MG63 (cell line): ENCODE data around the gene FGF14. TPM values are rescaled to one million over a fixed set of nuclear protein-coding genes. Genes with fewer than 3 reads are reported as not detected.
"Not testable (repeated sequence)": the region's sequence is repeated elsewhere in the genome, so short reads cannot be mapped to it uniquely, and the experiment has no call there.

Experiments used
- DNase-seq: peaks from one replicate; pipeline ENCODE4 v3.0.0-alpha.2; 2020
- H3K27me3 ChIP-seq: fragments of 250-450 bp; sonication (Bioruptor Pico); 2 replicates; pipeline ENCODE4 v1.5.1; 2020; ENCODE audit warnings: mild to moderate bottlenecking, moderate library complexity
- H3K36me3 ChIP-seq: fragments of 250-450 bp; sonication (Bioruptor Pico); 2 replicates; pipeline ENCODE4 v1.5.1; 2020; ENCODE audit warnings: mild to moderate bottlenecking, moderate library complexity
- H3K4me3 ChIP-seq: fragments of 250-450 bp; sonication (Bioruptor Pico); 2 replicates; pipeline ENCODE4 v1.5.1; 2020; ENCODE audit warnings: mild to moderate bottlenecking, moderate library complexity
- H3K9me3 ChIP-seq: fragments of 250-450 bp; sonication (Bioruptor Pico); 2 replicates; pipeline ENCODE4 v1.5.1; 2020; ENCODE audit warnings: mild to moderate bottlenecking, moderate library complexity
- total RNA-seq: library from RNA; depleted of rRNA; stranded (reverse); fragments of >200 nt; shearing (Covaris generic); gene quantifications from 2 replicates; pipeline ENCODE4 v1.2.3, GENCODE V29; 2014; ENCODE audit warnings: low replicate concordance

The FGF14 gene
- total RNA-seq, 1 experiment from 2014 or later, result not detected

GRCh38 chr13:102033857-102034331 is 368.0 kb downstream of the FGF14 start:
- H3K9me3 ChIP-seq, result no peaks in the 10 kb centered on the region

GRCh38 chr13:102033386-102033785 is 368.5 kb downstream of the FGF14 start:
- no peaks in the 10 kb centered on the region for H3K36me3 ChIP-seq
- no peak for DNase-seq
- H3K4me3 ChIP-seq, result no peak overlapping the region
- H3K9me3 ChIP-seq, result no peaks in the 10 kb centered on the region
- no peaks in the 10 kb centered on the region for H3K27me3 ChIP-seq

More at GRCh38 chr13:102033857-102034331, 368.0 kb downstream of the FGF14 start:
- no peak overlapping the region for H3K4me3 ChIP-seq
- no peaks in the 10 kb centered on the region for H3K27me3 ChIP-seq
- no peaks in the 10 kb centered on the region for H3K36me3 ChIP-seq
- DNase-seq, result no peak

DNA sequence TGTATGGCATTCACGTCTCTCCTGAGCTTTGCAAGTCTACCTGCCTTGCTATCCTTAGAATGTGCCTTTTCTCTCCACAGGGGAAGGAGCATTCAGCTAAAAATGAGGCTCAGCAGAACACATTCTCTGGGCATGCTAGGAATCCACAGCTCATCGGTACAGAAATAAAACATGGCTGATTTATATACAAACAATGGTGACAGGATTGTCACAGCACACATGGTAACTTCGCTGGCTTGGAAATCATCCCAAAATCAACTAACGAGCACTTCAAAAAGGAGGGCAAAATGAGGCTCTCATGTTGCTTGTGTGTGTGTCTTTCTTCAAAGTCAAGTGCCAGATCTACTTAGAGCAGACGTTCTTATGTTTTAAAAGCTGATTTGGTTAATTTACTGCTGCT is 373.0 kb downstream of the FGF14 start:
- Histone ChIP-seq H3K9me3 (no peaks in the 10 kb centered on the region), H3K27me3 (no peaks in the 10 kb centered on the region), H3K4me3 (no peak overlapping the region), H3K36me3 (no peaks in the 10 kb centered on the region)
- no peak for DNase-seq

- Histone ChIP-seq H3K36me3 (no peaks in the 10 kb centered on the region), H3K4me3 (no peak overlapping the region), H3K9me3 (no peaks in the 10 kb centered on the region), H3K27me3 (no peaks in the 10 kb centered on the region)
- no peak for DNase-seq
Observed at GRCh38 chr13:102028206-102028605, 373.6 kb downstream of the FGF14 start.

- no peak for DNase-seq
- no peaks in the 10 kb centered on the region for H3K36me3 ChIP-seq
- H3K9me3 ChIP-seq, result peaks cover 9% of the 10 kb centered on the region
- H3K4me3 ChIP-seq, result no peak overlapping the region
- no peaks in the 10 kb centered on the region for H3K27me3 ChIP-seq
Observed at GRCh38 chr13:102021777-102022176, 380.1 kb downstream of the FGF14 start.

DNA sequence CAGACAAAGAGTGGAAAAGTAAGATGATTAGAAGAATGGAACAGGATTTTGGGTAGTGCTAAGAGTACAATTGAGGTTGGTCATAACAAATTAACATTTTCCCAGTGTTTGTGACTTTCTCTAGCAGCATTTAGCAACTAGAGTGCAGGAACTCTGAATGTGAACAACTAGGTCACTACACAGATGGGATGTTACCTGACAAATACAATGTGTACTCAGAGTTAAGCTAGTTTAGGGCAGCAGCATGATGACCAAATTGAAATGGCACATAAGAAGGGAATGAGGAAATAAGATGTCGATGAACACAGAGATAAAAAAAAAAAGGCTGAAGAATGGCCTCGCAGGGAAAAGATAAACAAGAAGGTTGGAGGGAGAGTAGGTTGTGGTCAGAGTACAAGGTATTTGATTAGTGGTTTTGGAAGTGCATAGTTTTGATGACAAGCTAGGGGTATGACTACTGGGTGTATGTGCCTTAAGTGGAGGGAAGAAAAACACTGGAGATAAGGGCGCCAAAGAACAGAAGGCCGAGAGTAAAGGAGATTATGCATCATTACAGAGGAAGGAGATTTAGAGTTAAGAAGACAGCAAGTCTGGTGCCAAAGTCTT is 381.1 kb downstream of the FGF14 start:
- no peaks in the 10 kb centered on the region for H3K36me3 ChIP-seq
- H3K4me3 ChIP-seq, result no peak overlapping the region
- no peak for DNase-seq
- H3K27me3 ChIP-seq, result no peaks in the 10 kb centered on the region
- peaks cover 9% of the 10 kb centered on the region for H3K9me3 ChIP-seq

DNA sequence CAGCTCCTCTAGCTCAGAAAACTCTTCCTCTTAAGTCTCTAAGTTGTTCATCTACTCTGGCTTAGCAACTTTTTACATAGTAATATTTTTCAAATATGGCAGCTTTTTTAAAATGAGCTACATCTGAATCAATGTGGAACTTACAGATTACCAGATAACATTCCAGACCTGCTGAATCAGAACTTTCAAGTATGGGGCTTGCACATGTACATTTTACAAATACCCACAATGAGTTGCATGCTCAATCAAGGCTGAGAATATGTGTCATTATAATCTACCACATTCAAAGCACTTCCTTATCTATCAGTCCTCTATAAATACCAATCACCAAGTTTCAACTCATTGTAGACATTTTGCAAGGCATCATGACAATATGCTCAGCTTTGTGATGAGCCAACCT is 383.1 kb downstream of the FGF14 start:
- Histone ChIP-seq H3K9me3 (peaks cover 9% of the 10 kb centered on the region), H3K4me3 (no peak overlapping the region), H3K36me3 (no peaks in the 10 kb centered on the region), H3K27me3 (no peaks in the 10 kb centered on the region)
- no peak for DNase-seq

DNA sequence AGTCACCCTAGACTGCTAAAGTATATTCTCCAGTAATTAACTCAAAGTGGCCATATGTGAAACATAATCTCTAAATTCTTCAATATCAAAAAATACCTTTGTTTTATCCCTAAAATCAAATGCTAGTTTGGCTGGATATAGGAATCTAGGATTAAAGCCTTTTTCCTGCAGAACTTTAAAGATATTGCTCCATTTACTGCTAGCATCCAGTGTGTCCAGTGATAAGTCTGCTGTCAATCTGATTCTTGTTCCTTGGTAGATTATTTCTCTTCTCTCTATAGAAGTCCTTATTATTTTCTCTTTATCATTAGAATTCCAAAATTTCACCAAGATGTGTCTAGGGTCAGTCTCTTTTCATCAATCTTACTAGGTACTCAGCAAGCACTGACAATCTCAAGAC is 384.6 kb downstream of the FGF14 start:
- H3K27me3 ChIP-seq, result no peaks in the 10 kb centered on the region
- no peak overlapping the region for H3K4me3 ChIP-seq
- no peaks in the 10 kb centered on the region for H3K36me3 ChIP-seq
- no peak for DNase-seq
- peaks cover 9% of the 10 kb centered on the region for H3K9me3 ChIP-seq

- no peak for DNase-seq
- Histone ChIP-seq H3K36me3 (no peaks in the 10 kb centered on the region), H3K9me3 (peaks cover 6% of the 10 kb centered on the region), H3K27me3 (no peaks in the 10 kb centered on the region), H3K4me3 (no peak overlapping the region)
Observed at GRCh38 chr13:102012299-102013293, 389.3 kb downstream of the FGF14 start.

GRCh38 chr13:102011455-102011854 is 390.4 kb downstream of the FGF14 start:
- H3K4me3 ChIP-seq, DNase-seq, H3K36me3 ChIP-seq, H3K9me3 ChIP-seq, H3K27me3 ChIP-seq: not testable (repeated sequence)

DNA sequence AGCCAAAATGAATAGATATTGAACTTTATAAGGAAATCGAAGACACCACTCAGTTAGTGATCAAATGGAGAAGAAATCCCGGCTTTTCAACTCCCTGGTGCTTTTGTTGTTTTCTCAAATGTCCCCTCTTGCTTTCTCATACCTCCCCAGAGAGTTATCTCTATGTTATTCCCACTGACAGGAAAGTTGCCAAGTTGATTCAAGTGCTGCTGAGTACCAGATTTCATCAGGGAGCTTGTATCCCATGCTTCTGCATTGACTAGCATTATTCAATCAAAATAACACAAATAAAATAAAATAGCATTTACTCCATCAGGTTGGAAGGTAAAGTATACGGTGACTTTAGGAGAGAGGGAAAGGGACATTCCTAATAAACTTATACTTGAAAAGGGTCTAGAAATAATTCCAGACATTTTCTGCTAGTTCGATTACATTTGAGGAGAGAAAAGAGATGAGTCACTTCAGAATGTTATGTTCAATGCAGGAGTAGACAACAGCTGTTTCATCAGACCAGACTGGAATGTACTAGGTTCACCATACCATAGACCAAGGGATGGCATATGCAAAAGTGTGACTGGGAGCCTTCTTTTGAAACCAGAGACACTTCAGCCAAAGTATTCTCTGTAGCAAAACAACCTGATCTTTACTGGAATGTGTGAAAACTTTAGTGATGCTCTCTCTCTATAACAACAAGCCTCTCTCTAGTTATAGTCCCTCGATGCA is 397.8 kb downstream of the FGF14 start:
- Histone ChIP-seq H3K4me3 (no peak overlapping the region), H3K27me3 (no peaks in the 10 kb centered on the region), H3K36me3 (no peaks in the 10 kb centered on the region), H3K9me3 (no peaks in the 10 kb centered on the region)
- no peak for DNase-seq

DNA sequence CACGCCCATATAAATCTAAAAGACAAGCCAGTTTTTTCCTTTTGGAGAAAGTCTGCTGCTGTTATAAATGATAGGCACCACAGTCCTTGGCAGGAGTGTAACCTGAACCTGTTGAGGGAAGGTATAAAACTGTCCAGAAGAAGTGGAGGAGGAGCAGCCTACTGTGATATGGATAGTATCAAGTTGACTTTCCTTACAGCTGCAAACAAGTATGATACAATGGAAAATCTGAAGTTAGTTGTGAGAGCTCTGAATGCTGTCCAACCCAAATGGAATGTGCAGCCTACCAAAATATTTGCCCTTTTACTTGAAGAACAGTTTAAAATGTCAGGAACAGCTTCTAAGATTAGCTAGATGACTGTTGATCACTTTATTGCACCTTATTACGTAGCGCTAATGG is 399.6 kb downstream of the FGF14 start:
- H3K9me3 ChIP-seq, result no peaks in the 10 kb centered on the region

DNA sequence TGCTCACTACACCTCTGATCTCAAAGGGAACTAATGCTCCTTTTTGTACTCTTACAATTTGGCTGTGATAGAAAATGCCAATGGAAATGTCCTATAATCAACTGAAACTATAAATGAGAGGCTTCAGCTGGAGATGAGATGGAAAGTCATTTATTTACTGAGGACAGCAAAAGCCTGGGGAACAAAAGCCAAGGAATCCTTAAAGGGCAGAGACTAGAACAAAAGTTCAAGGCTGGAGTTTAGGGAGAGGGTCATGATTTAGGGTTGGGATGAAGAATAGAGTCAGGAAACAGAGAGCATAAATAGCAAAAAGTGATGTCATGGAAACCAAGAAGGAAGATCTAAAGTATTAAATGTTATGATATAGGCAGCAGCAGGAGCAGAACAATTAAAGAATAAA is 401.1 kb downstream of the FGF14 start:
- H3K36me3 ChIP-seq, result no peaks in the 10 kb centered on the region
- no peak overlapping the region for H3K4me3 ChIP-seq
- no peaks in the 10 kb centered on the region for H3K9me3 ChIP-seq
- DNase-seq, result no peak
- no peaks in the 10 kb centered on the region for H3K27me3 ChIP-seq

More for the DNA sequence above, 399.6 kb downstream of the FGF14 start:
- DNase-seq, result no peak
- Histone ChIP-seq H3K4me3 (no peak overlapping the region), H3K36me3 (no peaks in the 10 kb centered on the region), H3K27me3 (no peaks in the 10 kb centered on the region)

DNA sequence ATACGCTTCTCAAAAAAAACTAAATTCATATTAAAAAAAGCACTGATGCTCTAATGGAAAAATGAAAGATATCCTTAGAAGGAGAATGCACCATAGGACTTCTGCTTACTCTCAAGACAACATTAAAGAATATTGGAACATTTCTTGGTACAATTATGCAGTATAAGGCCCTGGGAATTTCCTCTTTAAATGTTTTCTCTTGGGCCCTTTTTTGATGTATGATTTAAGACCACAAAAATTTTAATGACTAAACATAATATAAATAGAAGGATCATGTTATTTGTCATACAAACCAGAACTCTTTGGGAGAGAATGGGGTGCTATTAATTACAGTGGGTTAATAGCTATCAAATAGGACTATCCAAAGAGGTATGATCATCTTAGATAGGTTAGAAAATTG is 403.7 kb downstream of the FGF14 start:
- Histone ChIP-seq H3K9me3 (no peaks in the 10 kb centered on the region), H3K27me3 (no peaks in the 10 kb centered on the region), H3K4me3 (no peak overlapping the region), H3K36me3 (no peaks in the 10 kb centered on the region)
- no peak for DNase-seq

- no peaks in the 10 kb centered on the region for H3K27me3 ChIP-seq
- DNase-seq, result no peak
Observed at GRCh38 chr13:101996954-101997353, 404.9 kb downstream of the FGF14 start.

GRCh38 chr13:101989798-101990350 is 412.0 kb downstream of the FGF14 start:
- Histone ChIP-seq H3K4me3 (no peak overlapping the region), H3K27me3 (no peaks in the 10 kb centered on the region), H3K9me3 (no peaks in the 10 kb centered on the region), H3K36me3 (no peaks in the 10 kb centered on the region)
- DNase-seq, result no peak

More at GRCh38 chr13:101996954-101997353, 404.9 kb downstream of the FGF14 start:
- no peak overlapping the region for H3K4me3 ChIP-seq
- no peaks in the 10 kb centered on the region for H3K36me3 ChIP-seq
- H3K9me3 ChIP-seq, result no peaks in the 10 kb centered on the region

- no peak overlapping the region for H3K4me3 ChIP-seq
- H3K9me3 ChIP-seq, result no peaks in the 10 kb centered on the region
- no peak for DNase-seq
- no peaks in the 10 kb centered on the region for H3K36me3 ChIP-seq
- H3K27me3 ChIP-seq, result no peaks in the 10 kb centered on the region
Observed at GRCh38 chr13:101988140-101988539, 413.7 kb downstream of the FGF14 start.
